Activated CD8-positive, alpha-beta T cell treated with anti-CD3 and anti-CD28 coated beads, Interleukin-2, amount 10 ng/mL, durations not matched to agents 7 days and 5 days (primary cell): ENCODE data around the gene C3AR1. TPM values are rescaled to one million over a fixed set of nuclear protein-coding genes. Genes with fewer than 3 reads are reported as not detected.
"Not testable (repeated sequence)": the region's sequence is repeated elsewhere in the genome, so short reads cannot be mapped to it uniquely, and the experiment has no call there.

ENCODE experiments used
- ATAC-seq: fragments of 150-1000 bp; cut with Tn5 transposase; one replicate; pipeline ENCODE4 v1.10.0; 2021; ENCODE audit warnings: moderate library complexity
- CTCF ChIA-PET: fragments of 350-600 bp; sonication (Branson Sonifier 250); formaldehyde crosslinking; loops from one replicate; lab custom pipeline; 2021; ENCODE audit warnings: antibody characterized with exemption; lab: Charles Lee
- POLR2A ChIA-PET: fragments of 350-600 bp; sonication (Branson Sonifier 250); formaldehyde crosslinking; loops from one replicate; lab custom pipeline; 2021; ENCODE audit warnings: antibody characterized with exemption; lab: Charles Lee
- DNase-seq: peaks from one replicate; pipeline ENCODE4 v3.0.0-alpha.2; 2020
- H3K27ac Mint-ChIP-seq: one replicate; pipeline ENCODE4 v1.8.0; 2021; ENCODE audit warnings: mild to moderate bottlenecking, mixed read lengths
- H3K27me3 Mint-ChIP-seq: one replicate; pipeline ENCODE4 v1.8.0; 2021; ENCODE audit warnings: low read depth, mixed read lengths
- H3K36me3 Mint-ChIP-seq: one replicate; pipeline ENCODE4 v1.8.0; 2021; ENCODE audit warnings: low read depth, mixed read lengths
- H3K4me1 Mint-ChIP-seq: one replicate; pipeline ENCODE4 v1.8.0; 2021; ENCODE audit warnings: low read depth, mixed read lengths
- H3K4me3 Mint-ChIP-seq: one replicate; pipeline ENCODE4 v1.8.0; 2021; ENCODE audit warnings: mild to moderate bottlenecking, mixed read lengths
- H3K9me3 Mint-ChIP-seq: one replicate; pipeline ENCODE4 v1.8.0; 2022; ENCODE audit warnings: mixed read lengths; ENCODE audit not compliant: insufficient read depth
- total RNA-seq, 2 experiments: library from RNA; stranded (reverse); gene quantifications; one replicate each; pipeline ENCODE4 v1.2.3, GENCODE V29; 2021

C3AR1 gene
- total RNA-seq, 2 experiments from 2014 or later = 8.8 to 9.1 TPM

DNA sequence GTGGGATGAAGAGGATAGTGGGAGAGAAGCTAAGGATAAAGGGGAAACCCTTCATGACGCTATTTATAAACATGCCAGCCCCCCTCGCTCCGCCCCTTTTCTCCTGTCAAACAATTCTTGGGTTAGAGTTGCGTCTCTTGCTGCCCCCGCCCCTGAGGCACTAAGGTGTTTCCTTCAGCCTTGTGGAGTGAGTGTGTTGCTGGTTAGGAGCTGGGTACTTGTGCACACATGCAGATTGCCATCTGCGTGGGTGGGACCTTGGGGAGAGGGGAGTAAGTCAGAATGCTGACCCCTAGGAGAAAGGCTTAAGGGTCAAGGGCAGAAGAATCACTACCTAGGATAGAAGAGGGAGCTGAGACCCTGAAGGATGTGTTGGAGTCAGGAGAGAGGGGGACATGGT, 28.2 kb downstream of the C3AR1 start:
- ChIA-PET POLR2A (interaction anchor here (0.9 to 2.2 kb wide), 5 partner anchors 10 to 105 kb away, joined by 5 to 12 read pairs (median 5); partner anchors contain the start of gene SLC2A3), CTCF (interaction anchor here (0.6 to 12.0 kb wide), 9 partner anchors 8 to 200 kb away, joined by 3 to 235 read pairs (median 3); partner anchors contain the start of gene C3AR1)
- no peak for DNase-seq

DNA sequence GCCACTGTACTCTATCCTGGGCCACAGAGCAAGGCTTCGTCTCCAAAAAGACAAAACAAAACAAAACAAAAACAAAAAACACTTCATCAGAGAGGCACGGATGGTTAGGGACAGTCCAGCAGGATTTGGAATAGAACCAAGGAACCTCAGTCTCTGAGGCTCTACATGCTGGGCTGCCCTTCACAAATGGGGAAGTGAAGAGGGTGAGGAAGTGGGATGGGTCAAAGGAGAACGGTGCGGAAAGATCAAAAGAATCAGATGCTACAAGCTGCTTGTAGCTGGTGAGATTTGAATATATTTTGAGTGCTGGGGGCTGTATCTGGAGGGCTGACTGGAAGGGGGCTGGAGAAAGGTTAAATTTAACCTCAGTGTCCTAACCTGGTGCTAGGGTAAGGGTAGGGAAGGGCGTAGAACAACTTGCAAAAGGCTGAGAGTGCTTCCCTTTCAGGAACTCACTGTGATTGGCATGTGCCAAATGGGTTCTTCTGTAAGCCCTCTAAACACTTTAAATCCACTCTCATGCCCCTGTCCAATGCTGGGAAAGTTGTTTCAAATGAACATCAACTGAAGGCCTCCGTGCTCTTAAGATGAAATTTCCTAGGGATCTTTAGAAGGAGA, 29.0 kb downstream of the C3AR1 start:
- Mint-ChIP-seq H3K4me1 (peaks cover 63% of the 10 kb centered on the region), H3K27me3 (no peaks in the 10 kb centered on the region), H3K4me3 (peak overlapping the region; percentile 20), H3K27ac (peak overlapping the region; percentile 8), H3K9me3 (no peaks in the 10 kb centered on the region), H3K36me3 (peaks cover 30% of the 10 kb centered on the region)
- POLR2A ChIA-PET = interaction anchor here (1.4 to 2.3 kb wide), 3 partner anchors 10 to 102 kb away, joined by 5 to 12 read pairs (median 5); partner anchors contain the start of gene SLC2A3
- DNase-seq = no peak
- CTCF ChIA-PET = interaction anchor here (0.9 to 12.0 kb wide), 7 partner anchors 9 to 200 kb away, joined by 3 to 235 read pairs (median 6); partner anchors contain the start of gene C3AR1
- no peak for ATAC-seq

More for the DNA sequence above, 28.2 kb downstream of the C3AR1 start:
- H3K4me1 Mint-ChIP-seq = peaks cover 61% of the 10 kb centered on the region
- peak overlapping the region; percentile 18 for H3K27ac Mint-ChIP-seq
- ATAC-seq = no peak
- no peaks in the 10 kb centered on the region for H3K9me3 Mint-ChIP-seq
- H3K36me3 Mint-ChIP-seq = peaks cover 37% of the 10 kb centered on the region
- no peaks in the 10 kb centered on the region for H3K27me3 Mint-ChIP-seq
- peak overlapping the region; percentile 53 for H3K4me3 Mint-ChIP-seq

GRCh38 chr12:8036346-8036745, 29.8 kb downstream of the C3AR1 start:
- POLR2A ChIA-PET = interaction anchor here (2.3 kb wide), 1 partner anchor 9 kb away, joined by 5 read pairs; no protein-coding TSS in a partner anchor
- H3K4me3 Mint-ChIP-seq = peak overlapping the region; percentile 16
- peaks cover 26% of the 10 kb centered on the region for H3K36me3 Mint-ChIP-seq

DNA sequence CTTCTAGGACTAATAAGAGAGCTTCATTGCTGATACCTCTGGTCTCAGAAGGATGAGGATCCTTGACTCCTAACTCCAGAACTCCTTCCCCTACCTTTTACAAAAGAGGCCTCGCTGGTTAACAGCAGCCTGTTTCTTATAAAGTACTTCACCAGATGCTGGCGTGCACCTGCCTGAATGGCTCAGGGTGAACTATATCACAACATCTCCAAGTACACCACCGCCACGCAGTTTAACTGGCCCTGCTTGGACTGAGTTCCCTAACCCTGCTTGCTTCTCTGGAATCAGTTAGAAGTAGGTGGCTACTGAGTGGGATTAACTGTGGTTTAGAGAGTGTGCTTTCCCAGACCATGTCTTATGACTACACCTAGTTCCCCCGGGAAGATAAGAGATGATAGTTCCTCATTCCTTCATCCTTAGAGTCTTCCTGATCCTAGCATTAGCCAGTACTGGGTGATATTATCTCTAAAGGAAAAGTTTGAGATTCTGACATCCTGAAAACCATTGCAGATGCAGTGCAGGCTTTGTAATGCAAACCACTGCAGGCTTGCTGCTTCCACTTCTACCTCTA, 30.6 kb downstream of the C3AR1 start:
- no peak overlapping the region for H3K4me3 Mint-ChIP-seq

More at GRCh38 chr12:8036346-8036745, 29.8 kb downstream of the C3AR1 start:
- Mint-ChIP-seq H3K4me1 (peaks cover 67% of the 10 kb centered on the region), H3K9me3 (no peaks in the 10 kb centered on the region), H3K27ac (no peak overlapping the region), H3K27me3 (no peaks in the 10 kb centered on the region)
- no peak for ATAC-seq
- CTCF ChIA-PET = interaction anchor here (0.8 to 12.0 kb wide), 4 partner anchors 10 to 103 kb away, joined by 3 to 235 read pairs (median 8); no protein-coding TSS in a partner anchor
- no peak for DNase-seq

DNA sequence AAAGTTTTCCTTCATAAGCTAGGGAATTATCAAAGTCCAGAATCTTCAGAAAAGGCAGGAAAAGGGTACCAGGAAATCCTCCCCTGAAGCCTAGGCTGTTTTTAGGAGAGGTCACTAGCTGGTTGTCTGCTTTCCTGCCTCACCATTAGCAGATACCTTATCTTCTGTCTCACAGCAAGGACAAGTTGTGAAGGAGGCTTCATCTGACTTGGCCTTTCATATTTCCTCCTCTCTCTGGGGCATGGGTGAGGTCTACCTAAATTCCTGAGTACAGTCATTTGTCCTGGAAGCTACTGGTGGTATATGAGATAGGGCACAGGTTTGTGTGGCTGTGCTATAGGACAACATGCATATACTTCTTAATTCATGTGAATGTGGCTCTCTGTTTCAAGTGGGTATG, 31.4 kb downstream of the C3AR1 start:
- ATAC-seq = no peak
- H3K9me3 Mint-ChIP-seq = no peaks in the 10 kb centered on the region
- POLR2A ChIA-PET = interaction anchor here (0.5 to 2.3 kb wide), 2 partner anchors 8 to 46 kb away, joined by 3 to 5 read pairs; no protein-coding TSS in a partner anchor
- peaks cover 20% of the 10 kb centered on the region for H3K36me3 Mint-ChIP-seq
- CTCF ChIA-PET = interaction anchor here (0.6 to 2.2 kb wide), 5 partner anchors 10 to 75 kb away, joined by 3 to 25 read pairs (median 3); no protein-coding TSS in a partner anchor
- no peak overlapping the region for H3K27ac Mint-ChIP-seq
- H3K4me1 Mint-ChIP-seq = peaks cover 67% of the 10 kb centered on the region
- H3K27me3 Mint-ChIP-seq = peaks cover 3% of the 10 kb centered on the region
- H3K4me3 Mint-ChIP-seq = peak overlapping the region; percentile 83
- DNase-seq = no peak

More for the DNA sequence above, 30.6 kb downstream of the C3AR1 start:
- no peak for DNase-seq
- H3K27ac Mint-ChIP-seq = no peak overlapping the region
- H3K27me3 Mint-ChIP-seq = no peaks in the 10 kb centered on the region
- H3K36me3 Mint-ChIP-seq = peaks cover 22% of the 10 kb centered on the region
- no peaks in the 10 kb centered on the region for H3K9me3 Mint-ChIP-seq
- CTCF ChIA-PET = interaction anchor here (0.8 to 12.0 kb wide), 2 partner anchors 13 to 41 kb away, joined by 3 to 235 read pairs; no protein-coding TSS in a partner anchor
- peaks cover 67% of the 10 kb centered on the region for H3K4me1 Mint-ChIP-seq
- POLR2A ChIA-PET = interaction anchor here (2.3 kb wide), 1 partner anchor 8 kb away, joined by 5 read pairs; no protein-coding TSS in a partner anchor
- ATAC-seq = no peak

DNA sequence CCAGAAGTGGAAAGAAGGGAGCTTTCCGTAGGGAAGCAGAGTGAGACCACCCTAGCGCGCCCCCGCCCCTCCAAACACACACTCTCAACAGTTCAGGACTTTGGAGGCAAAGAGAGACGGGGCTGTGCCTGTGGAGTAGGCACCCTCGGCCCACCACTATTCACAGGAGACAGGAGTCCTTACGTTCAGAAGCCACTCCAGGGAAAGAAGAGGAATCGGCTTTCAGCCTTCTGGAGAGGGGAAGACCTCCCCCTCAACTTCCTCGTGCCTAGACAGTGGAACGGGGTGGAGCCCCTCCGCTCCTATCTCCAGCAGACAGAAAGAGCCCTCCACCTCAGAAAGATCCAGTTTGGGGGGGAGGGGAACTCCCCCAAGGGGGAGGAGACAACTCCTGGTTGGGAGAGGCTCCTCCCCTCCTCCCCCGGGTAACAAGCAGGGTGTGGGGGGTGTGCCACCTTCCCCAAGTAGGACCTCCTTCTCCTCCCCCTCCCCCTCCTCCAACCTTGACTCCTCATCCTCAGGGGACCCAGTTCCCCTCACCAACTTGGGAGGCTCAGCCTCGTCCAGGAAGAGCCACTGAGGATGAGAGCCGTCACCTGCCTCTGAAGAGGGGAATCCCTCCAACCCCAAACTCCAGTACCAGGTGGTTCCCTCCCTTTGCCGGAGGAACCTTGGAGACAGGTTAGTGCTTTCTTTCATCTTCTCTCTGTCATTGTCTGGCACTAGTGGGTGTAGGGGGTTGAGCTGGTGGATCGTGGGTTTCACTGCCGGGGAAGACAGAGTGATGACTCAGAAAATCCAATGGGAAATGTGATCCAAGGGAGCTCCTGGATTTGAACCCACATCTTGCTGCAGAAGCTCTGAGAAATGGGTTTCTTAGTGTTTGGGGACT, 32.8 kb downstream of the C3AR1 start:
- Mint-ChIP-seq H3K9me3 (no peaks in the 10 kb centered on the region), H3K36me3 (peaks cover 18% of the 10 kb centered on the region), H3K4me1 (peaks cover 54% of the 10 kb centered on the region), H3K27me3 (peaks cover 4% of the 10 kb centered on the region), H3K4me3 (peak overlapping the region; percentile 83), H3K27ac (peak overlapping the region; percentile 73)
- CTCF ChIA-PET = interaction anchor here (1.2 to 2.2 kb wide), 7 partner anchors 8 to 100 kb away, joined by 3 to 25 read pairs (median 4); no protein-coding TSS in a partner anchor
- DNase-seq (peak; percentile 52), ATAC-seq (peak; percentile 26)
- POLR2A ChIA-PET = no interaction called here

- H3K4me3 Mint-ChIP-seq = peak within 1 kb of the TSS; percentile 83
- ATAC-seq = peak; percentile 93
- POLR2A ChIA-PET = interaction anchor here (1.1 kb wide), 1 partner anchor 50 kb away, joined by 6 read pairs; the partner anchor contains the start of gene NECAP1
- peak within 1 kb of the TSS; percentile 74 for H3K27ac Mint-ChIP-seq
- peaks cover 49% of the 10 kb centered on the region for H3K4me1 Mint-ChIP-seq
- peaks cover 4% of the 10 kb centered on the region for H3K27me3 Mint-ChIP-seq
- DNase-seq = peak; percentile 81
- CTCF ChIA-PET = interaction anchor here (0.9 to 2.2 kb wide), 7 partner anchors 9 to 99 kb away, joined by 3 to 25 read pairs (median 4); partner anchors contain the start of gene C3AR1
- no peaks in the 10 kb centered on the region for H3K9me3 Mint-ChIP-seq
- H3K36me3 Mint-ChIP-seq = peaks cover 18% of the 10 kb centered on the region
These were observed 33.7 kb downstream of the C3AR1 start, which contains the start of gene FOXJ2 for GRCh38 chr12:8032242-8033152. FOXJ2 (plus strand) TSS chr12:8032716; CDS start chr12:8039833, 7,117 bp downstream.

- Mint-ChIP-seq H3K27me3 (peaks cover 4% of the 10 kb centered on the region), H3K9me3 (no peaks in the 10 kb centered on the region), H3K4me1 (peaks cover 47% of the 10 kb centered on the region), H3K27ac (peak overlapping the region; percentile 74), H3K4me3 (peak overlapping the region; percentile 80), H3K36me3 (peaks cover 15% of the 10 kb centered on the region)
- DNase-seq (no peak), ATAC-seq (no peak)
- ChIA-PET CTCF (interaction anchor here (0.9 to 1.8 kb wide), 4 partner anchors 14 to 57 kb away, joined by 3 to 9 read pairs (median 4); partner anchors contain the start of gene C3AR1), POLR2A (interaction anchor here (1.1 kb wide), 1 partner anchor 51 kb away, joined by 6 read pairs; the partner anchor contains the start of gene NECAP1)
These were observed 34.3 kb downstream of the C3AR1 start for GRCh38 chr12:8031872-8032241.

DNA sequence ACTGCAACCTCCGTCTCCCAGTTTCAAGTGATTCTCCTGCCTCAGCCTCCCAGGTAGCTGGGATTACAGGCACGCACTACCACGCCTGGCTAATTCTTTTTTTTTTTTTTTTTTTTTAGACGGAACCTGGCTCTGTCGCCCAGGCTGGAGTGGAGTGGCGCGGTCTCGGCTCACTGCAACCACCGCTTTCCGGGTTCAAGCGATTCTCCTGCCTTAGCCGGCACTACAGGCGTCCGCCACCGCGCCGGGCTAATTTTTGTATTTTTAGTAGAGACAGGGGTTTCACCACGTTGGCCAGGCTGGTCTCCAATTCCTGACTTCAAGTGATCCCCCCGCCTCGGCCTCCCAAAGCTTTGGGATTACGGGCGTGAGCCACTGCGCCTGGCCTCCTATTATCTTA, 35.1 kb downstream of the C3AR1 start:
- H3K27me3 Mint-ChIP-seq, DNase-seq, ATAC-seq, H3K9me3 Mint-ChIP-seq, CTCF ChIA-PET, H3K36me3 Mint-ChIP-seq, H3K27ac Mint-ChIP-seq, POLR2A ChIA-PET, H3K4me3 Mint-ChIP-seq: not testable (repeated sequence)
- peaks cover 42% of the 10 kb centered on the region for H3K4me1 Mint-ChIP-seq

DNA sequence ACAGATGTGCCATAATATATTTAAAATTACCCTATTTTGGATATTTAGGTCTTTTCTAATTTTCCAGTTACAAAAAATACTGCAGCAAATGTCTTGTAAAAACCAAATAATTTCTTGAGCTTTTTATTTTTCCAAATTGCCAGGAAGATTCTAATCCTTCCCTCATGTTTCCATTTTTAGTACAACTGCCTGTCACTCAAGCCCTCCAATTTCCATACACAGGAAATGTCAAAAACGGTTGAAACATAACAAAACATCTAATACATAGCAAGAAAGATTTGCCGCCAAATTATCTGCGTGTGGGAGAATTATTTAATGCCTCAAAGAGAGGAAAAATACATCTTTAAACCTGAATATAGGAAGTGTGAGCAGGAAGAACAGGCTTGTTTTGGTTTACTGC, 36.0 kb downstream of the C3AR1 start:
- peaks cover 4% of the 10 kb centered on the region for H3K27me3 Mint-ChIP-seq
- peaks cover 35% of the 10 kb centered on the region for H3K4me1 Mint-ChIP-seq
- POLR2A ChIA-PET = no interaction called here
- no peaks in the 10 kb centered on the region for H3K9me3 Mint-ChIP-seq
- H3K4me3 Mint-ChIP-seq = no peak overlapping the region
- ATAC-seq (no peak), DNase-seq (no peak)
- no peak overlapping the region for H3K27ac Mint-ChIP-seq
- peaks cover 8% of the 10 kb centered on the region for H3K36me3 Mint-ChIP-seq
- CTCF ChIA-PET = no interaction called here
